ENCODE data around the gene DKK1. TPM values are rescaled to one million over a fixed set of nuclear protein-coding genes. Genes with fewer than 3 reads are reported as not detected.

Gene DKK1
- polyA plus RNA-seq, 4 donors = 0.40 to 0.67 TPM; not detected in 2

- no peak overlapping the region for H3K27ac ChIP-seq (ENCODE audit: low read depth in 1 of 3, low read length in 2 of 3)
- H3K4me3 ChIP-seq (ENCODE audit: low read depth in 1 of 3, low read length in 3 of 3) = peak overlapping the region in 1 of 3 donors; percentile 51
- peaks cover 0 to 38% (median 9%) of the 10 kb centered on the region in 3 donors for H3K27me3 ChIP-seq (ENCODE audit: control insufficient read depth in 3 of 3, insufficient read depth in 3 of 3, low read length in 3 of 3)
- WGBS, 3 donors = 4 to 7% (median 5%) methylated on average over 3 of the region's 3 CpGs
- peaks cover 0 to 7% (median 0%) of the 10 kb centered on the region in 3 donors for H3K4me1 ChIP-seq (ENCODE audit: control insufficient read depth in 3 of 3, insufficient read depth in 2 of 3, low read depth in 1 of 3, low read length in 2 of 3)
- DNase-seq = no peak
- no peak for FAIRE-seq
- no peaks in the 10 kb centered on the region for H3K36me3 ChIP-seq (ENCODE audit: control insufficient read depth in 3 of 3, insufficient read depth in 2 of 3, low read depth in 1 of 3, low read length in 3 of 3)
- no peaks in the 10 kb centered on the region for H3K9me3 ChIP-seq (ENCODE audit: control insufficient read depth in 2 of 2, insufficient read depth in 1 of 2, low read depth in 1 of 2, low read length in 1 of 2)
These were observed 1.2 kb upstream of the DKK1 start for GRCh38 chr10:52312942-52313255.

GRCh38 chr10:52313256-52313932 lies 687 bp upstream of the DKK1 start:
- 2 to 3% (median 2%) methylated on average over 26 of the region's 26 CpGs for WGBS, 3 donors
- no peaks in the 10 kb centered on the region for H3K9me3 ChIP-seq (ENCODE audit: control insufficient read depth in 2 of 2, insufficient read depth in 1 of 2, low read depth in 1 of 2, low read length in 1 of 2)
- FAIRE-seq = no peak
- H3K4me1 ChIP-seq (ENCODE audit: control insufficient read depth in 3 of 3, insufficient read depth in 2 of 3, low read depth in 1 of 3, low read length in 2 of 3) = peaks cover 0 to 7% (median 0%) of the 10 kb centered on the region in 3 donors
- H3K36me3 ChIP-seq (ENCODE audit: control insufficient read depth in 3 of 3, insufficient read depth in 2 of 3, low read depth in 1 of 3, low read length in 3 of 3) = no peaks in the 10 kb centered on the region
- peaks cover 0 to 38% (median 9%) of the 10 kb centered on the region in 3 donors for H3K27me3 ChIP-seq (ENCODE audit: control insufficient read depth in 3 of 3, insufficient read depth in 3 of 3, low read length in 3 of 3)
- H3K4me3 ChIP-seq (ENCODE audit: low read depth in 1 of 3, low read length in 3 of 3) = peak overlapping the region in 2 of 3 donors; percentile 51 to 53
- DNase-seq = peak; percentile 8 to 41
- H3K27ac ChIP-seq (ENCODE audit: low read depth in 1 of 3, low read length in 2 of 3) = no peak overlapping the region

- H3K4me3 ChIP-seq (ENCODE audit: low read depth in 1 of 3, low read length in 3 of 3) = peak overlapping the region in 1 of 3 donors; percentile 51
- H3K27ac ChIP-seq (ENCODE audit: low read depth in 1 of 3, low read length in 2 of 3) = no peak overlapping the region
- no peak for FAIRE-seq
- peaks cover 0 to 7% (median 0%) of the 10 kb centered on the region in 3 donors for H3K4me1 ChIP-seq (ENCODE audit: control insufficient read depth in 3 of 3, insufficient read depth in 2 of 3, low read depth in 1 of 3, low read length in 2 of 3)
- DNase-seq = no peak
- WGBS, 3 donors = 7 to 12% (median 10%) methylated on average over 35 to 36 of the region's 36 CpGs
- H3K36me3 ChIP-seq (ENCODE audit: control insufficient read depth in 3 of 3, insufficient read depth in 2 of 3, low read depth in 1 of 3, low read length in 3 of 3) = no peaks in the 10 kb centered on the region
- H3K9me3 ChIP-seq (ENCODE audit: control insufficient read depth in 2 of 2, insufficient read depth in 1 of 2, low read depth in 1 of 2, low read length in 1 of 2) = no peaks in the 10 kb centered on the region
- H3K27me3 ChIP-seq (ENCODE audit: control insufficient read depth in 3 of 3, insufficient read depth in 3 of 3, low read length in 3 of 3) = peaks cover 0 to 29% (median 2%) of the 10 kb centered on the region in 3 donors
These were observed 906 bp downstream of the DKK1 start for GRCh38 chr10:52314822-52315552.

GRCh38 chr10:52316001-52316400 lies 1.9 kb downstream of the DKK1 start:
- no peaks in the 10 kb centered on the region for H3K36me3 ChIP-seq (ENCODE audit: control insufficient read depth in 3 of 3, insufficient read depth in 2 of 3, low read depth in 1 of 3, low read length in 3 of 3)
- no peak overlapping the region for H3K4me3 ChIP-seq (ENCODE audit: low read depth in 1 of 3, low read length in 3 of 3)
- no peak for FAIRE-seq
- WGBS, 3 donors = 62 to 74% (median 66%) methylated on average over 1 of the region's 1 CpG
- no peak for DNase-seq
- peaks cover 0 to 7% (median 0%) of the 10 kb centered on the region in 3 donors for H3K4me1 ChIP-seq (ENCODE audit: control insufficient read depth in 3 of 3, insufficient read depth in 2 of 3, low read depth in 1 of 3, low read length in 2 of 3)
- no peaks in the 10 kb centered on the region for H3K9me3 ChIP-seq (ENCODE audit: control insufficient read depth in 2 of 2, insufficient read depth in 1 of 2, low read depth in 1 of 2, low read length in 1 of 2)
- no peak overlapping the region for H3K27ac ChIP-seq (ENCODE audit: low read depth in 1 of 3, low read length in 2 of 3)
- H3K27me3 ChIP-seq (ENCODE audit: control insufficient read depth in 3 of 3, insufficient read depth in 3 of 3, low read length in 3 of 3) = peaks cover 0 to 29% (median 2%) of the 10 kb centered on the region in 3 donors

GRCh38 chr10:52316500-52316899 lies 2.4 kb downstream of the DKK1 start:
- Histone ChIP-seq H3K4me1 (ENCODE audit: control insufficient read depth in 3 of 3, insufficient read depth in 2 of 3, low read depth in 1 of 3, low read length in 2 of 3) (peaks cover 0 to 7% (median 0%) of the 10 kb centered on the region in 3 donors), H3K4me3 (ENCODE audit: low read depth in 1 of 3, low read length in 3 of 3) (no peak overlapping the region), H3K27me3 (ENCODE audit: control insufficient read depth in 3 of 3, insufficient read depth in 3 of 3, low read length in 3 of 3) (peaks cover 0 to 29% (median 2%) of the 10 kb centered on the region in 3 donors), H3K36me3 (ENCODE audit: control insufficient read depth in 3 of 3, insufficient read depth in 2 of 3, low read depth in 1 of 3, low read length in 3 of 3) (no peaks in the 10 kb centered on the region), H3K27ac (ENCODE audit: low read depth in 1 of 3, low read length in 2 of 3) (no peak overlapping the region), H3K9me3 (ENCODE audit: control insufficient read depth in 2 of 2, insufficient read depth in 1 of 2, low read depth in 1 of 2, low read length in 1 of 2) (no peaks in the 10 kb centered on the region)
- 92 to 94% (median 93%) methylated on average over 4 of the region's 4 CpGs for WGBS, 3 donors
- FAIRE-seq (no peak), DNase-seq (no peak)

- FAIRE-seq = no peak
- H3K27ac ChIP-seq (ENCODE audit: low read depth in 1 of 3, low read length in 2 of 3) = no peak overlapping the region
These were observed 4.1 kb downstream of the DKK1 start for GRCh38 chr10:52318136-52318701.

GRCh38 chr10:52318822-52319464 lies 4.9 kb downstream of the DKK1 start:
- WGBS, 3 donors = 47 to 67% (median 52%) methylated on average over 7 of the region's 7 CpGs
- Histone ChIP-seq H3K27me3 (ENCODE audit: control insufficient read depth in 3 of 3, insufficient read depth in 3 of 3, low read length in 3 of 3) (peaks cover 0 to 17% (median 2%) of the 10 kb centered on the region in 3 donors), H3K9me3 (ENCODE audit: control insufficient read depth in 2 of 2, insufficient read depth in 1 of 2, low read depth in 1 of 2, low read length in 1 of 2) (no peaks in the 10 kb centered on the region), H3K4me3 (ENCODE audit: low read depth in 1 of 3, low read length in 3 of 3) (no peak overlapping the region), H3K27ac (ENCODE audit: low read depth in 1 of 3, low read length in 2 of 3) (no peak overlapping the region), H3K36me3 (ENCODE audit: control insufficient read depth in 3 of 3, insufficient read depth in 2 of 3, low read depth in 1 of 3, low read length in 3 of 3) (no peaks in the 10 kb centered on the region), H3K4me1 (ENCODE audit: control insufficient read depth in 3 of 3, insufficient read depth in 2 of 3, low read depth in 1 of 3, low read length in 2 of 3) (no peaks in the 10 kb centered on the region)
- FAIRE-seq = peak; percentile 93
- DNase-seq = peak; percentile 9 to 60

More at GRCh38 chr10:52318136-52318701, 4.1 kb downstream of the DKK1 start:
- WGBS, 3 donors = 79 to 91% (median 90%) methylated on average over 5 of the region's 5 CpGs
- H3K9me3 ChIP-seq (ENCODE audit: control insufficient read depth in 2 of 2, insufficient read depth in 1 of 2, low read depth in 1 of 2, low read length in 1 of 2) = no peaks in the 10 kb centered on the region
- peaks cover 0 to 23% (median 2%) of the 10 kb centered on the region in 3 donors for H3K27me3 ChIP-seq (ENCODE audit: control insufficient read depth in 3 of 3, insufficient read depth in 3 of 3, low read length in 3 of 3)
- H3K4me1 ChIP-seq (ENCODE audit: control insufficient read depth in 3 of 3, insufficient read depth in 2 of 3, low read depth in 1 of 3, low read length in 2 of 3) = peaks cover 0 to 4% (median 0%) of the 10 kb centered on the region in 3 donors
- H3K4me3 ChIP-seq (ENCODE audit: low read depth in 1 of 3, low read length in 3 of 3) = no peak overlapping the region
- no peaks in the 10 kb centered on the region for H3K36me3 ChIP-seq (ENCODE audit: control insufficient read depth in 3 of 3, insufficient read depth in 2 of 3, low read depth in 1 of 3, low read length in 3 of 3)
- DNase-seq = no peak

- Histone ChIP-seq H3K4me1 (ENCODE audit: control insufficient read depth in 3 of 3, insufficient read depth in 2 of 3, low read depth in 1 of 3, low read length in 2 of 3) (no peaks in the 10 kb centered on the region), H3K9me3 (ENCODE audit: control insufficient read depth in 2 of 2, insufficient read depth in 1 of 2, low read depth in 1 of 2, low read length in 1 of 2) (no peaks in the 10 kb centered on the region), H3K27ac (ENCODE audit: low read depth in 1 of 3, low read length in 2 of 3) (no peak overlapping the region), H3K27me3 (ENCODE audit: control insufficient read depth in 3 of 3, insufficient read depth in 3 of 3, low read length in 3 of 3) (peaks cover 0 to 7% (median 0%) of the 10 kb centered on the region in 3 donors), H3K36me3 (ENCODE audit: control insufficient read depth in 3 of 3, insufficient read depth in 2 of 3, low read depth in 1 of 3, low read length in 3 of 3) (no peaks in the 10 kb centered on the region), H3K4me3 (ENCODE audit: low read depth in 1 of 3, low read length in 3 of 3) (no peak overlapping the region)
- WGBS, 3 donors = 88 to 95% (median 94%) methylated on average over 2 of the region's 2 CpGs
- FAIRE-seq (no peak), DNase-seq (no peak)
These were observed 5.8 kb downstream of the DKK1 start for GRCh38 chr10:52319926-52320325.

Measured in small intestine (tissue), 7 donors.